Jurkat, Clone E6-1 (cell line): ENCODE measurements around the gene AFDN.

Experiments used
- DNase-seq: peaks from one replicate; pipeline ENCODE4 v3.0.0-alpha.2; 2011; ENCODE audit warnings: low read depth, low spot score
- H3K4me3 ChIP-seq: 2 replicates; pipeline ENCODE4 v1.5.1; 2011; ENCODE audit warnings: mild to moderate bottlenecking, low read length, control low read depth, moderate library complexity

The AFDN gene

GRCh38 chr6:167807756-167808155, 19.0 kb upstream of the AFDN start:
- H3K4me3 ChIP-seq, result no peak overlapping the region
- DNase-seq, result no peak

GRCh38 chr6:167811040-167811439, 15.7 kb upstream of the AFDN start:
- no peak for DNase-seq
- H3K4me3 ChIP-seq, result no peak overlapping the region

GRCh38 chr6:167811442-167812087, 15.1 kb upstream of the AFDN start:
- no peak overlapping the region for H3K4me3 ChIP-seq
- no peak for DNase-seq

- DNase-seq, result no peak
- H3K4me3 ChIP-seq, result no peak overlapping the region
These were observed 14.6 kb upstream of the AFDN start for GRCh38 chr6:167812088-167812487.

- no peak for DNase-seq
- H3K4me3 ChIP-seq, result no peak overlapping the region
These were observed 11.3 kb upstream of the AFDN start for GRCh38 chr6:167815296-167815980.

- H3K4me3 ChIP-seq, result no peak overlapping the region
- DNase-seq, result no peak
These were observed 9.7 kb upstream of the AFDN start for GRCh38 chr6:167817016-167817415.

GRCh38 chr6:167817729-167818128, 9.0 kb upstream of the AFDN start:
- H3K4me3 ChIP-seq, result no peak overlapping the region
- no peak for DNase-seq

- DNase-seq, result peak; percentile 24
- H3K4me3 ChIP-seq, result no peak overlapping the region
These were observed 7.1 kb upstream of the AFDN start for GRCh38 chr6:167819576-167819975.

- DNase-seq, result no peak
- no peak overlapping the region for H3K4me3 ChIP-seq
These were observed 6.0 kb upstream of the AFDN start for GRCh38 chr6:167820681-167821080.

- DNase-seq, result no peak
- H3K4me3 ChIP-seq, result no peak overlapping the region
These were observed 1.9 kb upstream of the AFDN start for GRCh38 chr6:167824591-167825331.

GRCh38 chr6:167825332-167826229, 1.1 kb upstream of the AFDN start:
- no peak for DNase-seq
- H3K4me3 ChIP-seq, result no peak overlapping the region

GRCh38 chr6:167826230-167826895, 348 bp upstream of the AFDN start:
- peak overlapping the region; percentile 48 for H3K4me3 ChIP-seq
- no peak for DNase-seq

- H3K4me3 ChIP-seq, result peak overlapping the region; percentile 33
- no peak for DNase-seq
These were observed 1.0 kb downstream of the AFDN start for GRCh38 chr6:167827583-167828324.

GRCh38 chr6:167828325-167828956, 1.7 kb downstream of the AFDN start:
- DNase-seq, result no peak
- no peak overlapping the region for H3K4me3 ChIP-seq

- no peak for DNase-seq
- no peak overlapping the region for H3K4me3 ChIP-seq
These were observed 2.8 kb downstream of the AFDN start for GRCh38 chr6:167829513-167829912.

- no peak for DNase-seq
- no peak overlapping the region for H3K4me3 ChIP-seq
These were observed 4.6 kb downstream of the AFDN start for GRCh38 chr6:167831281-167831828.
